ENCODE data around the gene NRDC.

NRDC gene

DNA sequence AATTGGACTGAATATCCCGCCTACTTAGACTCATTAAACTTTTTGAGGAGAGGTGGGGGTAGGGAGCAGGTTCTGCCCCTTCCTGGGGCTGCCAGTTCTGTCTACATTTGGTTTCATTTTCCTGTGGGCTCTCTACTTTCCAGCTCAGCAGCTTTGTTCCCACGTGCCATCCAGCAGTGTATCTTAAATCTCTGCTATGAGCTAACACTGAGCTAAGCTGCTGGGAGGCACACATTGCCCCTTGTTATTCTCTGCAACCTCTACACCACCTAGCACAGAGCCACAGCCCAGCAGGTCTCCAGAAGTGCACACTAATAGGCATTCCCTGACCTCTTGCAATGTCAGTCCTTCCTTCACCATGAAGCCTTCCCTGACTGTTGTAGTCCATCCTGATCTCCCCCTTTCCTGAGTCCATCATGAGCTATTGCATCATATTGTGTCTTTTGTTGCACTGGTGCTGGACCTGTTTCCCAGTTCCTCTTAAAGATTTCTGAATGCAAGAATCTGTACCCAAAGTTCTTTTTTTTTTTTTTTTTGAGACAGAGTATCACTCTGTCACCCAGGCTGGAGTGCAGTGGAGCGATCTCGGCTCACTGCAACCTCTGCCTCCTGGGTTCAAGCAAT lies 28.7 kb upstream of the NRDC start:
- no peak for TF ChIP-seq GATA3 (IDR thresholded peaks at IDR 0.05; ENCODE audit: low read depth, low read length)
- no peak for TF ChIP-seq GATA2 (IDR thresholded peaks at IDR 0.05; ENCODE audit: low read depth, low read length)

DNA sequence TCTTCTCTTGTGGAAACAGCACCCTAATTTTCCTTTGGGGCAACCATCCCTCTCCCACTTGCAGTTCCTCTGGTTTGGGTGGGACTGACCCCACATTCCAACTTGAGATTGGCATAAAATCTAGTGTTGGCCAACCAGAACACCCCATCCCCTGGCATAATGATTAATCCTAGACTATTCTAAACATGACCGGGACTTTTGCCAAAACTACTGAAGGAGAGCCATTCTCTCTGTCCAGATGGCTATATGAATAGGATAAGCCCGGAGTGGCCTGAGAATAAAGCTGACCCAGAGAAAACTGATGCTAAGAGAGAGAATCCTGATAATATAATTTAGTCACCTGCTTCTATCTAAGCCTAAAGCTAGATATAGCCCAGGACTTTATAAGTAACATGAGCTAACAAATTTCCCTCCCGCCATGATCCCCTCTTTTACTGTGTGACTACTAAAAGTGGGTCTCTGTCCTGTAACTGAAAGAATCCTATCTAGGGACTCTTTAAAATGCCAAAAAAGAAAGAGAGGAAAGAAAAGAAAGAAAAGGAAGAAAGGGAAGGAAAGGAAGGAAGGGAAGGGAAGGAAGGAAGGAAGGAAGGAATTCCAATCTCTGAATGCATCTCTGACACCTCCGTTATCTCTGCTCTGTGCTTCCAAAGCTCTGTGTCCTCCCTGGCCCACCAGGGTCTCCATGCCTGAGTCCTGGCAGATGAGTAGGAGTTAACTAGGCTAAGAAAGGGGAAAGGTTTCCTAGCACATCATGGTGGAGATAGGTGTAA lies 28.0 kb upstream of the NRDC start:
- TF ChIP-seq GATA3 (IDR thresholded peaks at IDR 0.05; ENCODE audit: low read depth, low read length) (no peak), GATA2 (IDR thresholded peaks at IDR 0.05; ENCODE audit: low read depth, low read length) (no peak)

DNA sequence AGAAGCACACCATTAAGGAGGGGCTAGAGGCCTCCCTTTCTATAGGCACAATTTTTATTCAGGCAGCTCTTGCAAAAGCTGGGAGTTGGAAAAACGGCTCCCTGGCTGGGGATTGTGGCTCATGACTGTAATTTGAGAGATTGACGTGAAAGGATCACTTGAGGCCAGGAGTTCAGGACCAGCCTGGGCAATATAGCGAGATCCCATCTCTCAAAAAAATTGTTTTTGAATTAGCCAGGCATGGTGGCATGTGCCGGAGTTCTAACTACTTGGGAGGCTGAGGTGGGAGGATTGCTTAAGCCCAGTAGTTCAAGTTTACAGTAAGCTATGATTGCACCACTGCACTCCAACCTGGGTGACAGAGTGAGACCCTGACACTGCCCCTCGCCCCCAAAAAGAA lies 23.9 kb upstream of the NRDC start:
- no peak for TF ChIP-seq GATA3 (IDR thresholded peaks at IDR 0.05; ENCODE audit: low read depth, low read length)
- no peak for TF ChIP-seq GATA2 (IDR thresholded peaks at IDR 0.05; ENCODE audit: low read depth, low read length)

DNA sequence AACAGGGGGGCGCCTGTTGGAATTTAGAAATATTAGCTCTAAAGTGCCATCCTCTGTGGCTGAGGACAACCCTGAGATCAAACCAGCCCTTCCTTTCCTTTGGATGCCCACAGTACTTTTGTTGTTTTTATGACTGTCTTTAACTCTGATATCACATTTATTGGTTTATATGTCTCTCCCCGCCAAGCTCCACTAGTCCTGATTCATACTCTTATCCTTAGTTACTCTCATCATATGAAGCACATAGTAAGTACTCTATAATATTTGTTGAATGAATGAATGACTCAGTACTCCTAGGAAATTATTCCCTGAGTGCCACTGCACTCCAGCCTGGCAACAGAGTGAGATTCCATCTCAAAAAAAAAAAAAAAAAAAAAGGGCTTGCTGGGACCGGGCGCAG lies 22.6 kb upstream of the NRDC start:
- no peak for TF ChIP-seq GATA2 (IDR thresholded peaks at IDR 0.05; ENCODE audit: low read depth, low read length)
- TF ChIP-seq GATA3 (IDR thresholded peaks at IDR 0.05; ENCODE audit: low read depth, low read length) = no peak

DNA sequence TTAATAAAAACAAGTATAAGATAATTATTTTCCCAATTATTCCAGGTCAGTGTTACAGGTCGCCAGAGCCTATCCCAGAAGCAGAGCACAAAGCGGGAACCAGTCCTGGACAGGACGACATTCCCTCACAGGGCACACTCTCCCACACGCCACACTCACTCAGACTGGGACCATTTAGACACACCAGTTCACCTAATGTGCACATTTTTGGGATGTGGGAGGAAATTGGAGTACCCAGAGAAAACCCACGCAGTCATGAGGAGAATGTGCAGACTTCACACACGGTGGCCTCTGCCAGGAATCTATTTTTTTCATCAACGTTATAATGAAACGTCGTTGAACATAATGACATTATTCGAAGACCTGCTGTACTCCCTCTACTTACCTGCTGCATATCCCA lies 20.5 kb upstream of the NRDC start:
- TF ChIP-seq GATA3 (IDR thresholded peaks at IDR 0.05; ENCODE audit: low read depth, low read length) (no peak), GATA2 (IDR thresholded peaks at IDR 0.05; ENCODE audit: low read depth, low read length) (no peak)

DNA sequence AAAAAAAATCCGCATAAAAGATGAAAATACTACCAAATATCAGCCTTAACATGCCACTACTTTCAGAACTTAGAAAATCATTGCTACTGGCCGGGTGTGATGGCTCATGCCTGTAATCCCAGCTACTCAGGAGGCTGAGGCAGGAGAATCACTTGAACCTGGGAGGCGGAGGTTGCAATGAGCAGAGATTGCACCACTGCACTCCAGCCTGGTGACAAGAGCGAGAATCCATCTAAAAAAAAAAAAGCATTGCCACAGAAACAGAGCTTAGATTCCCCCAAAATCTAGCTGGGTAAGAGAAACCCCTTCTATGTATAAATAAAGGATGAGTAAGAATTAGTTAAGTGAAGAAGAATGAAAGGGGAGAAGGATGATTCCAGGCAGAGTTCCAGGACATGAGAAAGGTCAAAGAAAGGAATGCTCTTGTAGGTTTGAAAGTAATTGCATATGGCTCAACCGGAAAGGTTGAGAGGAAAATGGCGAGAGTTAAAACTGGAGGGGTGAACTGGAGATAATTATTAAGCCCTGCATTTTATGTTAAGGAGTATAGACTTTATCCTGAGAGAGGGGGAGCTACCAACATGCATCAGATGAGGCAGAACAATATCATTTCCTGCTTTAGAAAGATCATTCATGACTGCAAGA lies 19.7 kb upstream of the NRDC start:
- no peak for TF ChIP-seq GATA2 (IDR thresholded peaks at IDR 0.05; ENCODE audit: low read depth, low read length)
- no peak for TF ChIP-seq GATA3 (IDR thresholded peaks at IDR 0.05; ENCODE audit: low read depth, low read length)

DNA sequence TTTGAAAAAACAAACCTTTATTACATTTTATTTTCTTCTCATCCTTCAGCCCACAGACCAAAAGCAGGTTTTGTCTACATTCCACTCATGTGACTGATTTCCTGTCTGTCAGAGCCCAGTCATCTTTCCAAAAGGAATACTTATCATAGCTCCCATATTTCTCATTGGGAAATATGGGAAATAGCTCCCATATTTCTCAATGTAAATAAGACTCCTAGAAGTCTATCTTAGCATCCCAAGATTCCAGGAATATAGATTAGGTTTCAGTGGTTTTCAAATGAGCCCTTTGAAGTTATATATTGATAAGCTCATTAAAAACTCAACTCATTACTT lies 19.1 kb upstream of the NRDC start:
- TF ChIP-seq GATA2 (IDR thresholded peaks at IDR 0.05; ENCODE audit: low read depth, low read length) (no peak), GATA3 (IDR thresholded peaks at IDR 0.05; ENCODE audit: low read depth, low read length) (no peak)

DNA sequence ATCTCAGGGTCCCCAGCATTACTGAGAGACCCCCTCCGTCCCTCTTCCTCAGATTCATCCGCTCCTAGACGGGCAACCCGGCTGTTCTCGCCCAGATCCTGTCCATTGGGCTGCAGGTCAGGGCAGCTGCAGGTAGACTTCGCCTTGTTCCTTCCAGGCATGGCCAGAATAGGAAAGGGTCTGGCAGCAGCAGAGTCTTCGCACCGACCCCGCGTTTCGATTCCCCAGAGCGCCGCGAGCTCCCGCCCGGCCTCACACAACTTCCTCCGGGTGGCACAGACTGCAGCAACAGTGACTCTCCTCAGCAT lies 265 bp downstream of the NRDC start:
- TF ChIP-seq GATA3 (IDR thresholded peaks at IDR 0.05; ENCODE audit: low read depth, low read length) (no peak), GATA2 (IDR thresholded peaks at IDR 0.05; ENCODE audit: low read depth, low read length) (no peak)

DNA sequence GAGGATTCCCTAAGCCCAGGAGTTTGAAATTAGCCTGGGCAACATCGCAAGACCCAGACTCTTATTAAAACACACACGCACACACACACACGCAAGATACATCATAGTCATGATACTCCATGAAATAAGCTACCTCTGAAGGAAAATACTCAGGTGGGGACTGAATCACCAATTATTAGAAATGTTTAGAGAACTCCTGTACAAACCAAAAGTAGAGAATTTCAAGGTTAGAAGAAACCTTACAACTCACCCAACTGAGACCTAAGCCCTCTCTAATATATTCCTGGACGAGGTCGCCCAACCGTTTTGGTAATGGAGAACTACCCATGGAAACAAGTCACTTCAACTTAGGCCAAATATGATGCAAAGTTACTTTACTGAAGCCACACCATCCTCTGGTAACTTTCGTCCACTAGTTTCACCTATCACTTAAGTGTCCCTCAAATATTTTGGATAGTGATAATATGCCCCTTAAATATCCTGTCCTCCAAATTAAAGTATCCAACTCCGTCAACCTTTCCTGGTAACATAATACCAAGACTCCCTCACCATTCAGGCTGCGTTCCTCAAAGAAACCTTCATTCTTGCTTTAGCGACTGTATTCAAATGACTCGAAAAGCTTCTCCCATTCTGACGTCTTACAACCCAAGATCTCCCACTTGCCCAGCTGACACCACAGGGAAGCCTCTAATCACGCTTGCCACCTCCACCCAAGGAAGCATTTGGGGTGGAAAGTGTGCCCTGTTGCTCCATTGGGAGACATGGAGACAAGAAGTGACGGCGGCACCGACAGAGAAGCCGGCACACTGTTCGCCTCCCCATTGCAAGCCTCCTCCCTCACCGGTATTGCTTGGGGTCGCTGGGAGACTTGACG lies 856 bp downstream of the NRDC start:
- no peak for TF ChIP-seq GATA2 (IDR thresholded peaks at IDR 0.05; ENCODE audit: low read depth, low read length)
- no peak for TF ChIP-seq GATA3 (IDR thresholded peaks at IDR 0.05; ENCODE audit: low read depth, low read length)

DNA sequence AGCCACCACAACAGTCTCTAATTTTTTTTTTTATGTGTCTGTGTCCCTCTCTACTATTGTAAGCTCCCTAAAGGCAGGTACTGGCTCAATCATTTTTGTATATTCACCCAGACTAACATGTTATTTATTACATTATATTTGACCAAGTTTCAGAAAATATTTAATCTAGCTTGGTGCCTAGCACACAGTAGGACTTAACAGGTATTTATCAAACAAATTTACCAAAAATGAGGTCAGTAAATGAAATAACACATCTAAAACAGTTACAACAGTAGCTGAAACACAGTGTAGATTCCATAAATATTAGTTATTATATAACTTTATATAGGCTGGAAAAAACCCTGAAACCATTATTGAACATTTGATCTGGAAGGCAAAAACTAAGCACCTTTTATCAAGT lies 2.7 kb downstream of the NRDC start:
- TF ChIP-seq GATA3 (IDR thresholded peaks at IDR 0.05; ENCODE audit: low read depth, low read length) (no peak), GATA2 (IDR thresholded peaks at IDR 0.05; ENCODE audit: low read depth, low read length) (no peak)

DNA sequence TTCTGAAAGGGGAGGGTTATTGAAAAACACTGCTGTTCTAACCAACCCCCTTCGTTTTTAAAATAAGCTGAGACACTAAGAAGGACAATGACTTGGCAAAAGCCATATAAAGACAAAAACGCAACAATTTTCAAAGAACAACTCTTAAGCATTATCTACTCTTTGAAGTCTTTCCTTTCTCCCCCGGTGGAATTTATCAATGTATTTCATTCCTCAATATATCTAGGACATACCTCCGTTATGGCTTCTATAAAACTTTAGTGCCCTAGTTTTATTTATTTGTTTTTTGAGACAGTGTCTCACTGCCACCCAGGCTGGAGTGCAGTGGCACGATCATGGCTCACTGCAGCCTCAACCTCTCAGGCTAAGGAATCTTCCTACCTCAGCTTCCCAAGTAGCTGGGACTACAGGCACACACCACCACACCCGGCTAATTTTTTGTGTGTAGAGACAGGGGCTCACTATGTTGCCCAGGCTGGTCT lies 3.2 kb downstream of the NRDC start:
- TF ChIP-seq GATA3 (IDR thresholded peaks at IDR 0.05; ENCODE audit: low read depth, low read length) = no peak

DNA sequence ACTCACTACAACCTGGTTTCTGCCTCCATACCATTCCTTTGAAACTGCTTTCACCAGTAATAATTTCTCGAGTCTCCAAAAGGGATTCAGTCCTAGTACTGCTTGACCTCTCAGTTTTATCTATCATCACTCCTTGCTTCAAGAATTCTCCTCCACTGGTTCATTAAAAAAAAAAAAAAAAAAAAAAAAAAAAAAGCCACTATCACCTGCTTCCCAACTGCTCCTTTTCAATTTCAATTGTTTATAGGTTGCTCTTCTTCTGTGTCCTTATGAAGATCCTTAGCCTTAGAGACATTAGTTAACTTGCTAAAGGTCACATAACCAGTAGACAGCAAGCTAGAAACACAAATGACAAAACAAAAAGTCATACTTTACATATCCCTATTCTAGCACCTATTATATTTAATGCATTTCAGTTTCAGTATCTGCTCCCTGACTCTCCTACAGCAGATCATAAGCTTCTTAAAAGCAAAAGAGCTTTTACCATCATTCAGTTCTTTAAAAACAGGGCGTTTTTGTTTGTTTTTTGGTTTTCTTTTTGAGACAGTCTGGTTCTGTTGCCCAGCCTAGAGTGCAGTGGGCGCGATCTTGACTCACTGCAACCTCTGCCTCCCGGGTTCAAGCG lies 7.1 kb downstream of the NRDC start:
- TF ChIP-seq GATA3 (IDR thresholded peaks at IDR 0.05; ENCODE audit: low read depth, low read length) (no peak), GATA2 (IDR thresholded peaks at IDR 0.05; ENCODE audit: low read depth, low read length) (no peak)

DNA sequence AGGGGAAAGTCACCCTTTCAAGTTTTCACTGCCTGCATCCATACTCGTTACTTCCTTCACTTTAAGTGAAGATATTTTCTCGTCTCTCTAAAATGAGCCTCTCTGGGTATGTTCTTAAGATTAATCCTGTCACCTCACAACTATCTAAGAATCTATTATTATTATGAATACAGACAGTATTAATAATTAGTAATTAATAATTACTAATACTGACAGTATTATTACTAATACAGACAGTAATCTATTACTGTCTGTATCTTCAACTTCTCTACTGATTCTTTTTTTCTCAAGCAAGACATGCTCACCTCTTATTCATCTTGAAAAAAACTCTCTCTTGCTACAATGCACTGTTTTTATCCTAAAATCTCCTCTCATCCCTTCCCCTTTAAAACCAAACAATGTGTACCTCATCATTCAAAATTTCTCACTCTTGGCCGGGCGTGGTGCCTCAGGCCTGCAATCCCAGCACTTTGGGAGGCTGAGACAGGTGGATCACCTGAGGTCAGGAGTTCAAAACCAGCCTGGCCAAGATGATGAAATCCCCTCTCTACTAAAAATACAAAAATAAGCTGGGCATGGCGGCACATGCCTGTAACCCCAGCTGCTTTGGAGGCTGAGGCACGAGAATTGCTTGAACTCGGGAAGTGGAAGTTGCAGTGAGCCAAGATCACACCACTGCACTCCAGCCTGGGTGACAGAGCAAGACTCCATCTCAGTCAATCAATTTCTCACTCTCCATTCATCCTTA lies 7.8 kb downstream of the NRDC start:
- TF ChIP-seq GATA2 (IDR thresholded peaks at IDR 0.05; ENCODE audit: low read depth, low read length) = no peak
- TF ChIP-seq GATA3 (IDR thresholded peaks at IDR 0.05; ENCODE audit: low read depth, low read length) = no peak
